GM19025 (cell line): ENCODE measurements around the gene NELFCD.

ENCODE experiments used
- ATAC-seq: cut with Tn5 transposase; IDR thresholded peaks from one replicate; pipeline ENCODE4 v1.9.1; 2021; ENCODE audit warnings: mild to moderate bottlenecking, low read depth, moderate library complexity; ENCODE audit not compliant: unreplicated experiment

Gene NELFCD

GRCh38 chr20:59042796-59043631 is 62.0 kb downstream of the NELFCD start:
- peak; percentile 93 for ATAC-seq

- ATAC-seq: no peak
Observed at GRCh38 chr20:59043698-59044097, 62.6 kb downstream of the NELFCD start.

- no peak for ATAC-seq
Observed at GRCh38 chr20:59044295-59044694, 63.2 kb downstream of the NELFCD start.
